ENCODE measurements around the gene QPCT.

QPCT gene

DNA sequence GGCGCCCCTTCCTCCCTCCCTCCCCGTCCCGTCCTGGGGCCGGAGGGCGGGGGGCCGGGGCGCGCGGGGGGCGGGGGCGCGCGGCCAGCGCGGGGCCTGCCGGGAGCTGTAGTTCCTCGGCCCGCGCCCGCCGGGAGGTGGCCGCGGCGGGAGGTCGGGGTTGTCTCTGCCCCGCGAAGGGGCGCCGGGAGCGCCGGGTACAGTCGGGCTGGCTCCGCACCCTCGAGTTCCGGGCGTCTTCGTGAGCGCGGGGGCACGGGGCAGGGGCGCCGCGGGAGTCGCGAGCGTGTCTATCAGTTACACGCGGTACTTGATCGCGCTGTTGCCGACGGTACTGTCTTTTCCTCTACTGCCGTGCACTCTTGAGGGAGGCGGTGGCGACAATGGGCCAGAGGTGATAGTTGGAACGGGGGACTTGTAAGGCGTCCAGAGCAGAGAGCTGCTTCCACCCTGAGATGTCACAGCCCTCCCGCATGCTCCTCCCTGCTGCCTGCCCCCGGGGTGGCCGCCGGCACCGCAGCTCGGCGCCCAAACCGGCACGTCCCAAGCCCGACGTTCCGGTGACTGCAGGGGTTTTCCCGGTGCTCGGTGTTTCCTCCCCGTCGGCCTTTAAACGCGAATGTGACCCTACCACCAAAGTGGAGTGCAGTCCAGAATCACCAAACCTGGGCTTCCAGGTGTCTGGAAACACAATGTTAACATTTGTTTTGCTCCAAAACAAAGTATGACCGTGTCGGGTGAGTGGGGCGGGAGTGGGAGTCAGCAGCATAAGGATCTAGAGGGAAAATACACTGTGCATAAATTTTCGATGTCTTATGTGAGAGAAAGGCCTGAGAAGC is 19.4 kb upstream of the QPCT start, which contains the start of gene PRKD3:
Gene PRKD3 (minus strand): TSS at position 48 of the 839 bp plus-strand sequence. CDS start 8,309 bp downstream, outside the sequence.
- TF ChIP-seq, protein P1, sequence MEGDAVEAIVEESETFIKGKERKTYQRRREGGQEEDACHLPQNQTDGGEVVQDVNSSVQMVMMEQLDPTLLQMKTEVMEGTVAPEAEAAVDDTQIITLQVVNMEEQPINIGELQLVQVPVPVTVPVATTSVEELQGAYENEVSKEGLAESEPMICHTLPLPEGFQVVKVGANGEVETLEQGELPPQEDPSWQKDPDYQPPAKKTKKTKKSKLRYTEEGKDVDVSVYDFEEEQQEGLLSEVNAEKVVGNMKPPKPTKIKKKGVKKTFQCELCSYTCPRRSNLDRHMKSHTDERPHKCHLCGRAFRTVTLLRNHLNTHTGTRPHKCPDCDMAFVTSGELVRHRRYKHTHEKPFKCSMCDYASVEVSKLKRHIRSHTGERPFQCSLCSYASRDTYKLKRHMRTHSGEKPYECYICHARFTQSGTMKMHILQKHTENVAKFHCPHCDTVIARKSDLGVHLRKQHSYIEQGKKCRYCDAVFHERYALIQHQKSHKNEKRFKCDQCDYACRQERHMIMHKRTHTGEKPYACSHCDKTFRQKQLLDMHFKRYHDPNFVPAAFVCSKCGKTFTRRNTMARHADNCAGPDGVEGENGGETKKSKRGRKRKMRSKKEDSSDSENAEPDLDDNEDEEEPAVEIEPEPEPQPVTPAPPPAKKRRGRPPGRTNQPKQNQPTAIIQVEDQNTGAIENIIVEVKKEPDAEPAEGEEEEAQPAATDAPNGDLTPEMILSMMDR (IDR thresholded peaks at IDR 0.05; ENCODE audit: extremely low read depth, insufficient read depth, missing control alignments) = no peak
- in situ Hi-C loops (cut with MboI; ENCODE audit: low pct_unique_long_range_greater_than_20kb, low sequenced_read_pairs, unreplicated experiment) = no loop called here
- DNase-seq (ENCODE audit: low spot score) = peak; percentile 90

DNA sequence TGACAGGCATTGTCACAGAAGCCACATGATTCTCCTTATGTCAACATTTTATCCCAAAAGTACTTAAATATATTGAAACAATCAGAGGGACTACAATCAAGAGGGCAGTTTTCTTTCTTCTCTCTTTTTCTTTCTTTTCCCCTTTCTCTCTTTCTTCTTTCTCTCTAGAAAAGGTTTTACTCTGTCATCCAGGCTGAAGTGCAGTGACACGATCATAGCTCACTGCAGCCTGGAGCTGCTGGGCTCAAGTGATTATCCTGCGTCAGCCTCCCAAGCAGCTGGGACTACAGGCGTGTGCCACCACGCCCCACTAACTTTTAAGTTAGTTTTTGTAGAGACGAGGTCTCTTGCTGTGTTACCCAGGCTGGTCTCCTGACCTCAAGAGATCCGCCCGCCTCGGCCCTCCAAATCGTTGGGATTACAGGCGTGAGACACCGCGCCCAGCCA is 18.8 kb upstream of the QPCT start:
- in situ Hi-C loops (cut with MboI; ENCODE audit: low pct_unique_long_range_greater_than_20kb, low sequenced_read_pairs, unreplicated experiment) = no loop called here
- no peak for DNase-seq (ENCODE audit: low spot score)
- TF ChIP-seq, protein P1 (IDR thresholded peaks at IDR 0.05; ENCODE audit: extremely low read depth, insufficient read depth, missing control alignments) = no peak

DNA sequence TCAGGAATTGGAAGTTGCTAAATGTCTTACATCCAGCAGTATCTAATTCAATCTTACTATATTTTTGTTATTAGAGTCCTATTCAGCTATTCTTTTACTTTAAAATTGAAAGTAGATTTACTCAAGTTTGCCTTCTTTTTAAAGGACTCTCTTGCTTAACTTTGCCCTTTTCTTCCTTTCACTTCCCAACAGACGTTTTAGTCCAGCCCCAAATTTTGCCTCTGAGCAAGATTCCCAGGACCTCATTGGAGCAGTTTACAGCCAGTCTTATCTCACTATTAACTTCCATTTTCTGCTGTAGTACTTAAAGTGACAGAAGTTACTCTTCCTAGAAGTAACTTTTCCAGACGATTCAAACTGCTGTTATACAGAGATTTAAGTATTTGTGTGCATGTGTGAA is 18.1 kb upstream of the QPCT start:
- in situ Hi-C loops (cut with MboI; ENCODE audit: low pct_unique_long_range_greater_than_20kb, low sequenced_read_pairs, unreplicated experiment) = no loop called here
- TF ChIP-seq, protein P1 (IDR thresholded peaks at IDR 0.05; ENCODE audit: extremely low read depth, insufficient read depth, missing control alignments) = no peak
- DNase-seq (ENCODE audit: low spot score) = no peak

DNA sequence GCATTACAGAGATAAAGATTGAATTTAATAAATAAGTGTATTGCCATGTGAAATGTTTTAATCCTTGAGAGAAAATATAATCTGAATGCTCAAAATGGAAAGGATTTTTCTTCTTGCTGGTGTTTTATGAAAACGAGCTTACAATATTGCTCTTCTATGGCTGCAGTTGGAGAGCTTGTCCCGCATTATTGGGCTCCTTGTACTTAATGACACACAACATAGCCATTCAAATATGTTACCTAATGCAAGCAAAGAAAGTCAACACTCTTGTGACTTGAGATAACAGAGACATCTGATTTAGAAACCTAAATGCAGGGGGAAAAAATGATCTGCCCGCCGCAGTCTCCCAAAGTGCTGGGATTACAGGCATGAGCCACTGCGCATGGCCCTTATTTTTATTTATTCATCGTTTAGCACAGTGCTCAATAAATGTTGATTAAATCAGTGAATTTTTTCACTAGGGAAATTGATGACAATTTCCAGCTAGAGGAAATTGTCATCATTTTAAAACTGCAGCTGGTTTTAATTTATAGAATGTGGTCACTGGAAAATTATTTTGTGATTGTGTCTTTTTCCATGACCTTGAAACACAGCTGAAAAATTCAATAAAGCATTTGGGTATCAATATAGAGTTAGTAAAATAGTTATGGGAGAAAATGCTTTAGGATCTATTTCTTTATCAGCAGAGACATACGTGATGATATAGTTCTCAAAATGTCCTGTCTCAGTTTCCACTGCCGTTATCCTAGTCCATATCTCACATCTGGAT is 17.4 kb upstream of the QPCT start:
- in situ Hi-C loops (cut with MboI; ENCODE audit: low pct_unique_long_range_greater_than_20kb, low sequenced_read_pairs, unreplicated experiment) = no loop called here
- TF ChIP-seq, protein P1 (IDR thresholded peaks at IDR 0.05; ENCODE audit: extremely low read depth, insufficient read depth, missing control alignments) = no peak
- DNase-seq (ENCODE audit: low spot score) = no peak

DNA sequence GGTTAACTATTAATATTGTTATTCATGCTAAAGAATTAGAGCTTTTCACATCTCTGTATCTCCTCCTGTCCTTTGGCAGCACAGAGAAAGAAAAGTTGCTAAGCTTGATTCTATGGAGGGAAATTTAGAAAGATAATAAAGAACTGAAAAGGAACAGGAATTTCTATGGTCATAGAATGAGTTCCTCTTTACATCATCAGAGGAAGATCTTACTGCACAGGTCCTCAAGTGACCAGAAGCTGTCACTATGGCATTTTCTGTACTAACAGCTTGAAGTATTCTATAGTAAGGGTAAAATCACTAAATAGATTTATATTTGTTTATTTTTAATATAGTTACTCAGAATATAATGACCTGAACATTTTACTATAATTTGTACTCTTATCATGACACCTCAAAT is 13.7 kb upstream of the QPCT start:
- TF ChIP-seq, protein P1 (IDR thresholded peaks at IDR 0.05; ENCODE audit: extremely low read depth, insufficient read depth, missing control alignments) = no peak
- DNase-seq (ENCODE audit: low spot score) = no peak
- in situ Hi-C loops (cut with MboI; ENCODE audit: low pct_unique_long_range_greater_than_20kb, low sequenced_read_pairs, unreplicated experiment) = no loop called here

DNA sequence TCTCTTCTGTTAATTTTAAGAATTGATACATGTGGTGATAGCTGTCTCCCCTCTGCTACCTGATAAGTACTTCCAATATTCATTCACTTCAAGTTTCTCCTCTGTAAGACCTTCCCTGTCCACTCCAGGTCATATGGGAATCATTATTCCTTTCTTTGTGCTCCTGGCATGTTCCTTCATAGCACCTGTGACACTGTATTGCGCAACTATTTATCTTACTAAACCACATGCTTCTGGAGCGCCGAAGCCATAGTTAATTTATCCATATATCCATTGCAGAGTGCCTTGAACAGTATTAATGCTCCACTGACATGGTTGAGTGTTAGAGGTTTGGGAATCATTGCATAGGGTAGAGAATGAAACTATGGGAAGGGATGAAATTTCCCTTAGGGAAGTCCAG is 11.9 kb upstream of the QPCT start:
- no peak for DNase-seq (ENCODE audit: low spot score)
- TF ChIP-seq, protein P1 (IDR thresholded peaks at IDR 0.05; ENCODE audit: extremely low read depth, insufficient read depth, missing control alignments) = no peak
- in situ Hi-C loops (cut with MboI; ENCODE audit: low pct_unique_long_range_greater_than_20kb, low sequenced_read_pairs, unreplicated experiment) = no loop called here

Data from GM13977 (cell line).